ENCODE data around the gene CD302. TPM values are rescaled to one million over a fixed set of nuclear protein-coding genes. Genes with fewer than 3 reads are reported as not detected.

Gene CD302
- total and polyA plus RNA-seq, 9 donors, result 37.8 to 86.0 (median 59.7) TPM

- Histone ChIP-seq H3K4me1 (ENCODE audit: insufficient read depth) (peaks cover 6% of the 10 kb centered on the region), H3K36me3 (no peaks in the 10 kb centered on the region), H3K27me3 (no peaks in the 10 kb centered on the region), H3K27ac (no peak overlapping the region), H3K4me3 (no peak overlapping the region), H3K9me3 (no peaks in the 10 kb centered on the region)
- TF ChIP-seq, protein P1, sequence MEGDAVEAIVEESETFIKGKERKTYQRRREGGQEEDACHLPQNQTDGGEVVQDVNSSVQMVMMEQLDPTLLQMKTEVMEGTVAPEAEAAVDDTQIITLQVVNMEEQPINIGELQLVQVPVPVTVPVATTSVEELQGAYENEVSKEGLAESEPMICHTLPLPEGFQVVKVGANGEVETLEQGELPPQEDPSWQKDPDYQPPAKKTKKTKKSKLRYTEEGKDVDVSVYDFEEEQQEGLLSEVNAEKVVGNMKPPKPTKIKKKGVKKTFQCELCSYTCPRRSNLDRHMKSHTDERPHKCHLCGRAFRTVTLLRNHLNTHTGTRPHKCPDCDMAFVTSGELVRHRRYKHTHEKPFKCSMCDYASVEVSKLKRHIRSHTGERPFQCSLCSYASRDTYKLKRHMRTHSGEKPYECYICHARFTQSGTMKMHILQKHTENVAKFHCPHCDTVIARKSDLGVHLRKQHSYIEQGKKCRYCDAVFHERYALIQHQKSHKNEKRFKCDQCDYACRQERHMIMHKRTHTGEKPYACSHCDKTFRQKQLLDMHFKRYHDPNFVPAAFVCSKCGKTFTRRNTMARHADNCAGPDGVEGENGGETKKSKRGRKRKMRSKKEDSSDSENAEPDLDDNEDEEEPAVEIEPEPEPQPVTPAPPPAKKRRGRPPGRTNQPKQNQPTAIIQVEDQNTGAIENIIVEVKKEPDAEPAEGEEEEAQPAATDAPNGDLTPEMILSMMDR (IDR thresholded peaks at IDR 0.05), result no peak
- TF ChIP-seq POLR2A (IDR thresholded peaks at IDR 0.05), result no peak
- no peak for TF ChIP-seq EP300 (IDR thresholded peaks at IDR 0.05)
- WGBS, 3 donors, result 96 to 97% (median 96%) methylated on average over 11 of the region's 11 CpGs
- intact Hi-C loops (cut with DNase I), result no loop called here
- DNase-seq, result no peak
Observed at GRCh38 chr2:159737917-159738296, 60.1 kb downstream of the CD302 start.

DNA sequence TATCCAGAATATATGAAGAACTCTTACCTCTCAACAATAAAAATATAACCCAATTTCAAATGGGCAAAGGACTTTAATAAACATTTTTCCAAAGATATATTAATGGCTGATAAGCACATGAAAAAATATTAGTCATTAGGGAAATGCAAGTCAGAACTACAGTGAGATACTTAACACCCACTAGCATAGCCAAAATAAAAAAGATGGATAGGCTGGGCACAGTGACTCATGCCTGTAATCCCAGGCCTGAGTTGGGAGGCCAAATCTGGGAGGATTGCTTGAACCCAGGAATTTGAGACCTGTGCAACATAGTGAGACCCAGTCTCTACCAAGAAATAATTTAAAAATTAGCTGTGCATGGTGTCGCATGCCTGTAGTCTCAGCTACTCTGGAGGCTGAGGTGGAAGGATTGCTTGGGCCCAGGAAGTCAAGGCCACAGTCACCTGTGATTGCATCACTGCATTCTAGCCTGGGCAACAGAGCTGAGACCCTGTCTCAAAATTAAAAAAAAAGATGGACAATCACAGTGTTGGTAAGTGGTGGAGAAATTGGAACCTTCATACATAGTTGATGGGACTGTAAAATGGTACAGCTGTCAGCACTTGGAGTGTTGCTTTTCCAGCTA lies 60.6 kb downstream of the CD302 start:
- no peak overlapping the region for H3K27ac ChIP-seq
- TF ChIP-seq POLR2A (IDR thresholded peaks at IDR 0.05) (no peak), EP300 (IDR thresholded peaks at IDR 0.05) (no peak)
- TF ChIP-seq, protein P1 (IDR thresholded peaks at IDR 0.05), result no peak
- H3K4me1 ChIP-seq (ENCODE audit: insufficient read depth), result peaks cover 6% of the 10 kb centered on the region
- intact Hi-C loops (cut with DNase I), result no loop called here
- no peaks in the 10 kb centered on the region for H3K36me3 ChIP-seq
- no peak for DNase-seq
- H3K9me3 ChIP-seq, result no peaks in the 10 kb centered on the region
- WGBS, 3 donors, result 91 to 95% (median 92%) methylated on average over 1 of the region's 1 CpG
- H3K27me3 ChIP-seq, result no peaks in the 10 kb centered on the region
- H3K4me3 ChIP-seq, result no peak overlapping the region

DNA sequence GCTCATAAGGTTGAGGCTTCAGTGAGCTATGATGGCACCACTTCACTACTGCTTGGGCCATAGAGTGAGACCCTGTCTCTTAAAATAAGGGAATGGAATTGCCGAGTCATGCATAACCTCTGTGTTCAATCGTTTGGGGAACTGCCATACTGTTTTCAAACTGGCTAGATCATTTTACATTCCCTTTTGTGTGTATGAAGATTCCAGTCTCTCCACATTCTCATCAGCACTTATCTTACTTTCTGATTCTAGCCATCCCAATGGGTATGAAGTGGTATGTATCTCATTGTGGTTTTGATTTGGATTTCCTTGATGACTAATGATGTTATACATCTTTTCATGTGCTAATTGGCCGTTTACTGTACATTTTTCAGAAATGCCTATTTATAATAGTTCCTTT lies 62.0 kb downstream of the CD302 start:
- no peak overlapping the region for H3K4me3 ChIP-seq
- no peak for TF ChIP-seq POLR2A (IDR thresholded peaks at IDR 0.05)
- peaks cover 6% of the 10 kb centered on the region for H3K4me1 ChIP-seq (ENCODE audit: insufficient read depth)
- WGBS, 3 donors, result 83 to 86% (median 85%) methylated on average over 3 of the region's 3 CpGs
- no peaks in the 10 kb centered on the region for H3K36me3 ChIP-seq
- intact Hi-C loops (cut with DNase I), result no loop called here
- no peak for DNase-seq
- no peak overlapping the region for H3K27ac ChIP-seq
- H3K27me3 ChIP-seq, result no peaks in the 10 kb centered on the region
- H3K9me3 ChIP-seq, result no peaks in the 10 kb centered on the region

GRCh38 chr2:159735648-159736047 lies 62.4 kb downstream of the CD302 start:
- H3K4me3 ChIP-seq, result no peak overlapping the region
- H3K27ac ChIP-seq, result no peak overlapping the region
- 87 to 89% (median 87%) methylated on average over 1 of the region's 1 CpG for WGBS, 3 donors
- DNase-seq, result no peak
- TF ChIP-seq POLR2A (IDR thresholded peaks at IDR 0.05) (no peak), EP300 (IDR thresholded peaks at IDR 0.05) (no peak)
- TF ChIP-seq, protein P1 (IDR thresholded peaks at IDR 0.05), result no peak
- no peaks in the 10 kb centered on the region for H3K27me3 ChIP-seq
- no peaks in the 10 kb centered on the region for H3K36me3 ChIP-seq
- H3K4me1 ChIP-seq (ENCODE audit: insufficient read depth), result peaks cover 6% of the 10 kb centered on the region
- H3K9me3 ChIP-seq, result no peaks in the 10 kb centered on the region
- intact Hi-C loops (cut with DNase I), result no loop called here

GRCh38 chr2:159728629-159729028 lies 69.4 kb downstream of the CD302 start:
- no peak for DNase-seq
- no peaks in the 10 kb centered on the region for H3K4me1 ChIP-seq (ENCODE audit: insufficient read depth)
- H3K27ac ChIP-seq, result no peak overlapping the region
- H3K27me3 ChIP-seq, result no peaks in the 10 kb centered on the region
- intact Hi-C loops (cut with DNase I), result no loop called here
- H3K36me3 ChIP-seq, result no peaks in the 10 kb centered on the region
- TF ChIP-seq, protein P1 (IDR thresholded peaks at IDR 0.05), result no peak
- TF ChIP-seq POLR2A (IDR thresholded peaks at IDR 0.05) (no peak), EP300 (IDR thresholded peaks at IDR 0.05) (no peak)
- no peak overlapping the region for H3K4me3 ChIP-seq
- 79 to 86% (median 85%) methylated on average over 3 of the region's 3 CpGs for WGBS, 3 donors
- H3K9me3 ChIP-seq, result no peaks in the 10 kb centered on the region

Measured in ovary (tissue), 9 donors.